ENCODE measurements around the gene PPIL4.

GRCh38 chr6:149580880-149581279 is 35.0 kb upstream of the PPIL4 start:
- TF ChIP-seq CTCF (IDR thresholded peaks at IDR 0.05; ENCODE audit: borderline replicate concordance, extremely low read depth, low read length, poor library complexity, severe bottlenecking): no peak
- TF ChIP-seq EZH2 (IDR thresholded peaks at IDR 0.05; ENCODE audit: borderline replicate concordance, low read depth, low read length, severe bottlenecking): no peak

Data from DND-41 (cell line).